ENCODE measurements around the gene UBE2M. TPM values are rescaled to one million over a fixed set of nuclear protein-coding genes. Genes with fewer than 3 reads are reported as not detected.

Gene UBE2M
- total RNA-seq, 1 experiment from 2014 or later, result 185 TPM

GRCh38 chr19:58575183-58576041 is 17.0 kb upstream of the UBE2M start:
- Histone ChIP-seq H3K36me3 (ENCODE audit: insufficient read depth, low read length, poor library complexity, severe bottlenecking) (no peaks in the 10 kb centered on the region), H3K27me3 (replicated peaks; ENCODE audit: insufficient read depth, low read depth, low read length, poor library complexity) (no peaks in the 10 kb centered on the region), H3K4me1 (ENCODE audit: insufficient read depth, low read length, poor library complexity, severe bottlenecking) (peaks cover 23% of the 10 kb centered on the region), H3K27ac (ENCODE audit: low read depth, low read length, poor library complexity, severe bottlenecking) (peak overlapping the region; percentile 96), H3K9me3 (ENCODE audit: low read depth, low read length, poor library complexity, severe bottlenecking) (no peaks in the 10 kb centered on the region), H3K4me3 (ENCODE audit: low read depth, low read length, poor library complexity, severe bottlenecking) (peak overlapping the region; percentile 89)
- ChIA-PET CTCF (interaction anchor here (0.6 kb wide), 1 partner anchor 327 kb away, joined by 4 read pairs; no protein-coding TSS in a partner anchor), POLR2A (ENCODE audit: low non-redundant PET) (interaction anchor here (0.6 to 0.7 kb wide), 3 partner anchors 32 to 126 kb away, joined by 3 to 13 read pairs (median 10); no protein-coding TSS in a partner anchor)
- intact Hi-C loops (cut with micrococcal nuclease; ENCODE audit: unreplicated experiment), result no loop called here
- BruUV-seq (replicated peaks), result TSS peak; percentile 71
- peak; percentile 95 for DNase-seq (ENCODE audit: low spot score)
- TF ChIP-seq, protein P1, sequence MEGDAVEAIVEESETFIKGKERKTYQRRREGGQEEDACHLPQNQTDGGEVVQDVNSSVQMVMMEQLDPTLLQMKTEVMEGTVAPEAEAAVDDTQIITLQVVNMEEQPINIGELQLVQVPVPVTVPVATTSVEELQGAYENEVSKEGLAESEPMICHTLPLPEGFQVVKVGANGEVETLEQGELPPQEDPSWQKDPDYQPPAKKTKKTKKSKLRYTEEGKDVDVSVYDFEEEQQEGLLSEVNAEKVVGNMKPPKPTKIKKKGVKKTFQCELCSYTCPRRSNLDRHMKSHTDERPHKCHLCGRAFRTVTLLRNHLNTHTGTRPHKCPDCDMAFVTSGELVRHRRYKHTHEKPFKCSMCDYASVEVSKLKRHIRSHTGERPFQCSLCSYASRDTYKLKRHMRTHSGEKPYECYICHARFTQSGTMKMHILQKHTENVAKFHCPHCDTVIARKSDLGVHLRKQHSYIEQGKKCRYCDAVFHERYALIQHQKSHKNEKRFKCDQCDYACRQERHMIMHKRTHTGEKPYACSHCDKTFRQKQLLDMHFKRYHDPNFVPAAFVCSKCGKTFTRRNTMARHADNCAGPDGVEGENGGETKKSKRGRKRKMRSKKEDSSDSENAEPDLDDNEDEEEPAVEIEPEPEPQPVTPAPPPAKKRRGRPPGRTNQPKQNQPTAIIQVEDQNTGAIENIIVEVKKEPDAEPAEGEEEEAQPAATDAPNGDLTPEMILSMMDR (conservative IDR thresholded peaks at IDR 0.05; ENCODE audit: low read depth, low read length), result no peak
- TF ChIP-seq EZH2 (IDR thresholded peaks at IDR 0.05; ENCODE audit: borderline replicate concordance, low read depth, low read length, poor library complexity, severe bottlenecking), result no peak

DNA sequence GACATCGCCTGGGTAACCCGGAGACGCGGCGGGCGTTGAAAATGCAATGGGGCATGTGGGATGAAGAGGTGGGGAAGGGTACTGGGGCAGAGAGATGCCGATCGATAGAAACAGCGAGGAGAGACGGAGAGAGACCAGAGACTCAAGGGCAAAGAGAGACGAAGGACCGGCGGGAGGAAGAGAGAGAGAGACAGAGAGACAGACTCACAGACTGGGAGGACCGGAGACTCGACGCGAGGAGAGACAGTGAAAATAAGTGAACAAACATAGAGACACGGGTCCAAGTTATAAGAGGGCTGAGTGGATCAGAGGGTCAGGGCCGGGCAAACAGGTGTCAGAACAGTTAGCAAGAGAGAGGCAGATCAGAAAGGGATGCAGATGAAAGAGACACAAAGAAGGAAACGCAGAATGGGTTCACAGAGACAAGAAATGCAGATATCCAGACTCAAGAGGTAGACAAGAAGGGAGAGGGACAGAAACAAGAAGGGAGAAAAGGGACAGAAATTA is 15.3 kb upstream of the UBE2M start:
- Histone ChIP-seq H3K27ac (ENCODE audit: low read depth, low read length, poor library complexity, severe bottlenecking) (peak overlapping the region; percentile 96), H3K27me3 (replicated peaks; ENCODE audit: insufficient read depth, low read depth, low read length, poor library complexity) (no peaks in the 10 kb centered on the region), H3K4me1 (ENCODE audit: insufficient read depth, low read length, poor library complexity, severe bottlenecking) (peaks cover 10% of the 10 kb centered on the region), H3K9me3 (ENCODE audit: low read depth, low read length, poor library complexity, severe bottlenecking) (no peaks in the 10 kb centered on the region), H3K36me3 (ENCODE audit: insufficient read depth, low read length, poor library complexity, severe bottlenecking) (peaks cover 2% of the 10 kb centered on the region), H3K4me3 (ENCODE audit: low read depth, low read length, poor library complexity, severe bottlenecking) (peak overlapping the region; percentile 52)
- TF ChIP-seq, protein P1 (conservative IDR thresholded peaks at IDR 0.05; ENCODE audit: low read depth, low read length), result no peak
- no peak for TF ChIP-seq EZH2 (IDR thresholded peaks at IDR 0.05; ENCODE audit: borderline replicate concordance, low read depth, low read length, poor library complexity, severe bottlenecking)
- ChIA-PET CTCF (no interaction called here), POLR2A (ENCODE audit: low non-redundant PET) (no interaction called here)
- DNase-seq (ENCODE audit: low spot score), result no peak
- intact Hi-C loops (cut with micrococcal nuclease; ENCODE audit: unreplicated experiment), result no loop called here
- no TSS peak for BruUV-seq (replicated peaks)

- peak; percentile 100 for DNase-seq (ENCODE audit: low spot score)
- BruUV-seq (replicated peaks), result no TSS peak
- TF ChIP-seq, protein P1 (conservative IDR thresholded peaks at IDR 0.05; ENCODE audit: low read depth, low read length), result peak; percentile 26; the same call in 1 of the 2 replicates
- TF ChIP-seq EZH2 (IDR thresholded peaks at IDR 0.05; ENCODE audit: borderline replicate concordance, low read depth, low read length, poor library complexity, severe bottlenecking), result no peak
- Histone ChIP-seq H3K27ac (ENCODE audit: low read depth, low read length, poor library complexity, severe bottlenecking) (peak within 1 kb of the TSS; percentile 96), H3K36me3 (ENCODE audit: insufficient read depth, low read length, poor library complexity, severe bottlenecking) (peaks cover 2% of the 10 kb centered on the region), H3K9me3 (ENCODE audit: low read depth, low read length, poor library complexity, severe bottlenecking) (no peaks in the 10 kb centered on the region), H3K4me3 (ENCODE audit: low read depth, low read length, poor library complexity, severe bottlenecking) (peak within 1 kb of the TSS; percentile 52), H3K4me1 (ENCODE audit: insufficient read depth, low read length, poor library complexity, severe bottlenecking) (peaks cover 10% of the 10 kb centered on the region), H3K27me3 (replicated peaks; ENCODE audit: insufficient read depth, low read depth, low read length, poor library complexity) (no peaks in the 10 kb centered on the region)
- ChIA-PET POLR2A (ENCODE audit: low non-redundant PET) (interaction anchor here (0.5 kb wide), 1 partner anchor 51 kb away, joined by 18 read pairs; no protein-coding TSS in a partner anchor), CTCF (no interaction called here)
- intact Hi-C loops (cut with micrococcal nuclease; ENCODE audit: unreplicated experiment), result no loop called here
Measured at GRCh38 chr19:58572818-58573657, 14.6 kb upstream of the UBE2M start, which contains the start of gene MZF1. MZF1 (minus strand) TSS chr19:58573335; CDS start chr19:58571389, 1,946 bp downstream.
